A673 (cell line): Measurements from ENCODE around the gene ST3GAL6.

Experiments
- EZH2 ChIP-seq: fragments of 200-600 bp; sonication (generic); IDR thresholded peaks from 2 replicates; pipeline ENCODE4 v1.6.1; 2017; ENCODE audit warnings: borderline replicate concordance, low read depth, mild to moderate bottlenecking, mixed read lengths, antibody characterized with exemption, low read length; ENCODE audit not compliant: poor library complexity, severe bottlenecking
- TF ChIP-seq, protein P1 (sequence below): fragments of 300-800, 200-600 bp; sonication (generic); conservative IDR thresholded peaks from 2 replicates; pipeline ENCODE4 v1.5.1; 2017; ENCODE audit warnings: low read depth, mild to moderate bottlenecking, antibody characterized with exemption, low read length, moderate library complexity, mixed read lengths

DNA sequence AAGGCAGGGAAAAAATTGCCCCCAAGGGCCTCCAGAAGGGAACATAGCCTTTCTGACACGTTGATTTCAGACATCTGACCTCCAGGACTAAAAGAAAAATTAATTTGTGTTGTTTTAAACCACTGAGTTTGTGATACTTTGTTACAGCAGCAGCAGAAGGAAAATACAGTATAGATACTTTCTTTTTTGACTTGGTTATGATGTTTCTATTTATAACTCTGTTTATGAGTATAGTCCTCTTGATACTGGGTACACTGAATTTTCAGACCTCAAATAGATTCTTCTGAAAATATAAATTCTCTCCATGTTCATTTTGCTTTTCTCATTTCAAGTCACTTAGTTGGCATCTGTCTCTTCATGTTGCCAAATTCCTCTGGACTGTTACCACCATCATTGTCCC lies 44.4 kb upstream of the ST3GAL6 start:
- no peak for TF ChIP-seq EZH2
- TF ChIP-seq, protein P1, sequence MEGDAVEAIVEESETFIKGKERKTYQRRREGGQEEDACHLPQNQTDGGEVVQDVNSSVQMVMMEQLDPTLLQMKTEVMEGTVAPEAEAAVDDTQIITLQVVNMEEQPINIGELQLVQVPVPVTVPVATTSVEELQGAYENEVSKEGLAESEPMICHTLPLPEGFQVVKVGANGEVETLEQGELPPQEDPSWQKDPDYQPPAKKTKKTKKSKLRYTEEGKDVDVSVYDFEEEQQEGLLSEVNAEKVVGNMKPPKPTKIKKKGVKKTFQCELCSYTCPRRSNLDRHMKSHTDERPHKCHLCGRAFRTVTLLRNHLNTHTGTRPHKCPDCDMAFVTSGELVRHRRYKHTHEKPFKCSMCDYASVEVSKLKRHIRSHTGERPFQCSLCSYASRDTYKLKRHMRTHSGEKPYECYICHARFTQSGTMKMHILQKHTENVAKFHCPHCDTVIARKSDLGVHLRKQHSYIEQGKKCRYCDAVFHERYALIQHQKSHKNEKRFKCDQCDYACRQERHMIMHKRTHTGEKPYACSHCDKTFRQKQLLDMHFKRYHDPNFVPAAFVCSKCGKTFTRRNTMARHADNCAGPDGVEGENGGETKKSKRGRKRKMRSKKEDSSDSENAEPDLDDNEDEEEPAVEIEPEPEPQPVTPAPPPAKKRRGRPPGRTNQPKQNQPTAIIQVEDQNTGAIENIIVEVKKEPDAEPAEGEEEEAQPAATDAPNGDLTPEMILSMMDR = no peak
